Heart left ventricle (tissue), 16 donors: Measurements from ENCODE around the gene CDH12. TPM values are rescaled to one million over a fixed set of nuclear protein-coding genes. Genes with fewer than 3 reads are reported as not detected.
"Not testable (repeated sequence)": the region's sequence is repeated elsewhere in the genome, so short reads cannot be mapped to it uniquely, and the experiment has no call there.

Source experiments
- ATAC-seq, 4 donors: fragments of 200-7000 bp; cut with Tn5 transposase; one replicate each; pipeline ENCODE4 v1.9.1; 2020 to 2022; ENCODE audit warnings: moderate library complexity in 4 of 4, mild to moderate bottlenecking in 3 of 4, moderate number of reproducible peaks in 1 of 4
- DNase-seq, 5 donors: peaks; one replicate each; pipeline ENCODE4 v3.0.0-alpha.2; 2020
- H3K27ac ChIP-seq, 12 donors: fragments of 200-600 bp; sonication (generic) in 4 of 12; one replicate each; pipeline versions ENCODE4 v1.5.0 to v1.8.0; 2016 to 2022; ENCODE audit warnings: mild to moderate bottlenecking in 2 of 12
- H3K27me3 ChIP-seq, 9 donors: fragments of 200-600 bp; sonication (generic) in 2 of 9; one replicate each; pipeline versions ENCODE4 v1.5.1 to v1.8.0; 2016 to 2022; ENCODE audit warnings: mild to moderate bottlenecking in 3 of 9
- H3K36me3 ChIP-seq, 9 donors: fragments of 200-600 bp; sonication (generic) in 2 of 9; one replicate each; pipeline versions ENCODE4 v1.5.0 to v1.8.0; 2018 to 2022; ENCODE audit warnings: mild to moderate bottlenecking in 2 of 9
- H3K4me1 ChIP-seq, 12 donors: fragments of 200-600 bp; sonication (generic) in 4 of 12; one replicate each; pipeline versions ENCODE4 v1.5.0 to v1.8.0; 2016 to 2022; ENCODE audit warnings: mild to moderate bottlenecking in 3 of 12
- H3K4me3 ChIP-seq, 12 donors: fragments of 200-600 bp; sonication (generic) in 4 of 12; one replicate each; pipeline versions ENCODE4 v1.5.0 to v1.8.0; 2017 to 2022; ENCODE audit warnings: mild to moderate bottlenecking in 9 of 12, moderate library complexity in 4 of 12
- H3K9me3 ChIP-seq, 12 donors: fragments of 200-600 bp; sonication (generic) in 4 of 12; one replicate each; pipeline versions ENCODE4 v1.5.0 to v1.8.0; 2016 to 2022; ENCODE audit warnings: mild to moderate bottlenecking in 1 of 12
- POLR2A ChIP-seq, 2 donors: fragments of 450-650 bp; IDR thresholded peaks; one replicate each; pipeline ENCODE4 v1.6.1; 2017; ENCODE audit warnings: antibody characterized with exemption in 2 of 2, mild to moderate bottlenecking in 2 of 2, moderate library complexity in 2 of 2
- WGBS, 4 donors: extraction: QIAGEN DNeasy Blood & Tissue Kit in 2 of 4; methylation state at CpG; one replicate each; pipeline versions ENCODE4 v1.1.5 to v1.1.7; 2013 to 2018; 5-methylcytosine and 5-hydroxymethylcytosine counted together
- intact Hi-C, 10 donors: fragments of 100-400 bp; cut with DNase I; formaldehyde crosslinking; loops; one replicate each; pipeline versions ENCODE4 v1.11.1 to v1.14.2; 2022
- polyA plus RNA-seq, 2 donors: library from polyadenylated mRNA; stranded (reverse); fragments of 200-250 nt; gene quantifications; one replicate each; pipeline ENCODE4 v1.2.3, GENCODE V29; 2013
- total RNA-seq, 9 donors: library from RNA; depleted of rRNA in 2 of 9; stranded (reverse); fragments of >200 nt in 2 of 9; fragmentation: NEBNext Ultra II Directional in 3 of 9; extraction: Animal tissue kit (Norgen Biotek cat#: 25700) in 3 of 9; gene quantifications; one replicate each; pipeline versions ENCODE4 v1.1.0 to v1.2.4, GENCODE V29; 2016 to 2023
- TF ChIP-seq, protein P1 (sequence below), 12 donors: fragments of 200-600 bp; sonication (generic) in 4 of 12; IDR thresholded peaks; one replicate each; pipeline versions ENCODE4 v1.5.0 to v1.8.0; 2018 to 2022; ENCODE audit warnings: antibody characterized with exemption in 12 of 12, mild to moderate bottlenecking in 5 of 12
- donor health status: ischemic (EF 13 %, LVEDD 7.1; RV severe dilation, severe dysfunction).
- donor health status: healthy with polysubstance abuse.
- donor health status: DM: no; HTN: yes; CAD: no.
- donor health status: DM: no; HTN: no; CAD: no.
- donor health status: ischemic (EF 25% LVEDD 6.9; RV normal size, moderate dysfunction).
- donor health status: ischemic (EF 25% LVEDD 5.7; RV mildly dilated, moderate dysfunction).
- donor health status: healthy.
- donor health status: DM: yes; HTN: yes; CAD: no.
- donor health status: ischemic (EF 35%, LVEDD 5.7; RV mildly dilated, moderate dysfunction).
- donor health status: nonischemic (EF 11% LVEDD 7.7; RV severe dilation, severe dysfunction).
- donor health status: DM: yes; HTN: yes; CAD: no.
- donor health status: PGD.
- donor health status: ischemic (EF 29% LVEDD 5.4; RV normal size, mild dysfunction).
- donor health status: nonischemic (EF 23%, LVEDD 6.1; RV moderate dilation, normal function).

CDH12 gene
- total and polyA plus RNA-seq, 11 donors = 0.11 TPM; not detected in 10

DNA sequence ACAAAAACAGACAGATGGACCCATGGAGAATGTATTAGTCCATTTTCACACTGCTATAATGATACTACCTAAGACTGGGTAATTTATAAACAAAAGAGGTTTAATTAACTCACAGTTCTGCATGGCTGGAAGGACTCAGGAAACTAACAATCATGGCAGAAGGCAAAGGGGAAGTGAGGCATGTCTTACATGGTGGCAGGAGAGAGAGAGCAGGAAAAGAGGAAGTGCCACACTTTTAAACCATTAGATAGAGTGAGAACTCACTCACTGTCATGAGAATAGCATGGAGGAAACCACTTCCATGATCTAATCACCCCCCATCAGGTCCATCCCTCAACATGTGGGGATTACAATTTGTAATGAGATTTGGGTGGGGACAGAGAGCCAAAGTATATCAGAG is 808.9 kb downstream of the CDH12 start:
- no peak overlapping the region for H3K4me3 ChIP-seq
- H3K4me1 ChIP-seq = no peaks in the 10 kb centered on the region
- H3K36me3 ChIP-seq = no peaks in the 10 kb centered on the region
- no peaks in the 10 kb centered on the region for H3K27me3 ChIP-seq
- DNase-seq (no peak), ATAC-seq (no peak)
- TF ChIP-seq, protein P1, sequence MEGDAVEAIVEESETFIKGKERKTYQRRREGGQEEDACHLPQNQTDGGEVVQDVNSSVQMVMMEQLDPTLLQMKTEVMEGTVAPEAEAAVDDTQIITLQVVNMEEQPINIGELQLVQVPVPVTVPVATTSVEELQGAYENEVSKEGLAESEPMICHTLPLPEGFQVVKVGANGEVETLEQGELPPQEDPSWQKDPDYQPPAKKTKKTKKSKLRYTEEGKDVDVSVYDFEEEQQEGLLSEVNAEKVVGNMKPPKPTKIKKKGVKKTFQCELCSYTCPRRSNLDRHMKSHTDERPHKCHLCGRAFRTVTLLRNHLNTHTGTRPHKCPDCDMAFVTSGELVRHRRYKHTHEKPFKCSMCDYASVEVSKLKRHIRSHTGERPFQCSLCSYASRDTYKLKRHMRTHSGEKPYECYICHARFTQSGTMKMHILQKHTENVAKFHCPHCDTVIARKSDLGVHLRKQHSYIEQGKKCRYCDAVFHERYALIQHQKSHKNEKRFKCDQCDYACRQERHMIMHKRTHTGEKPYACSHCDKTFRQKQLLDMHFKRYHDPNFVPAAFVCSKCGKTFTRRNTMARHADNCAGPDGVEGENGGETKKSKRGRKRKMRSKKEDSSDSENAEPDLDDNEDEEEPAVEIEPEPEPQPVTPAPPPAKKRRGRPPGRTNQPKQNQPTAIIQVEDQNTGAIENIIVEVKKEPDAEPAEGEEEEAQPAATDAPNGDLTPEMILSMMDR (IDR thresholded peaks at IDR 0.05) = no peak
- no peak for TF ChIP-seq POLR2A (IDR thresholded peaks at IDR 0.05)
- intact Hi-C loops = no loop called here
- peaks cover 0 to 18% (median 0%) of the 10 kb centered on the region in 12 donors for H3K9me3 ChIP-seq
- H3K27ac ChIP-seq = no peak overlapping the region

DNA sequence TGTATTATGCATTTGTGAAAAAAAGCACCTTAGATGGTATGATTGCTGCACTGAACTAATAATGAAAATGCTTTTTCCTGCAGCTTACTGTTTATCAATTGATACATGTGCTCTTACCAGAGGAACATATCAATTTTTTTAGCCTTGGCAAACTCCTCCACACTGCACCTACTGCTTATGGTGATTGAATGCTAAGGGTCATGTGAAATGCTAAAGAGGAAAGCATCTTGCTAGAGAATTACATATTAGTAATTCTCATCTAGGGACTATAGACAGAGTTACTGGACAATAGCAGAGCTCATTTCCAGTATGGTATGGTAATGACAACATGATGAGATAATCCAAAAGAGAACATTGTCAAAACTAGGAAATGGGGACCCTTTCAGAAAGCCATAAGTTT is 817.1 kb downstream of the CDH12 start:
- no peak overlapping the region for H3K4me3 ChIP-seq
- H3K27ac ChIP-seq = no peak overlapping the region
- peaks cover 0 to 7% (median 0%) of the 10 kb centered on the region in 12 donors for H3K9me3 ChIP-seq
- H3K36me3 ChIP-seq = no peaks in the 10 kb centered on the region
- TF ChIP-seq, protein P1 (IDR thresholded peaks at IDR 0.05) = no peak
- no peak for TF ChIP-seq POLR2A (IDR thresholded peaks at IDR 0.05)
- H3K27me3 ChIP-seq = no peaks in the 10 kb centered on the region
- no peaks in the 10 kb centered on the region for H3K4me1 ChIP-seq
- DNase-seq (no peak), ATAC-seq (no peak)
- intact Hi-C loops = no loop called here

DNA sequence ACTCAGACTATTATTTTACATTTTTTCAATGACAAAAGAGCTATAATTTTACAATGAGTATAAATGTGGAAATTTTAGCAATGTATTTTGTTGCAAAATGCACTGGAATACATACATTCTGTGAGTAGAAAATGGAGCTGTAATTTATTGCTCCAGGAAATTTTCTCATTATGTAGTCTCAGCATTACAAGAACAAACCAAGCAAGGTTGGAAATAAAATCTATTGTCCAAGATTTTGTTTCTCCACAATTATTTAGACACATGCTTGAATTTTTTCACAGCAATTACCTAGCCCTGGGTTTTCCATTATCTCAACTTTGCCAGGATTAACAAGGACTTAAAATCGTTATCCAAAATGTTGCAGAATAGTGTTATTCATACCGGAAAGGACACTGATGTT is 820.1 kb downstream of the CDH12 start:
- Histone ChIP-seq H3K4me3 (no peak overlapping the region), H3K9me3 (peaks cover 0 to 7% (median 0%) of the 10 kb centered on the region in 12 donors), H3K27me3 (no peaks in the 10 kb centered on the region), H3K36me3 (no peaks in the 10 kb centered on the region), H3K4me1 (no peaks in the 10 kb centered on the region), H3K27ac (no peak overlapping the region)
- intact Hi-C loops = no loop called here
- 71 to 77% (median 74%) methylated on average over 2 of the region's 2 CpGs for WGBS, 4 donors
- DNase-seq (no peak), ATAC-seq (no peak)
- TF ChIP-seq, protein P1 (IDR thresholded peaks at IDR 0.05) = no peak
- no peak for TF ChIP-seq POLR2A (IDR thresholded peaks at IDR 0.05)

DNA sequence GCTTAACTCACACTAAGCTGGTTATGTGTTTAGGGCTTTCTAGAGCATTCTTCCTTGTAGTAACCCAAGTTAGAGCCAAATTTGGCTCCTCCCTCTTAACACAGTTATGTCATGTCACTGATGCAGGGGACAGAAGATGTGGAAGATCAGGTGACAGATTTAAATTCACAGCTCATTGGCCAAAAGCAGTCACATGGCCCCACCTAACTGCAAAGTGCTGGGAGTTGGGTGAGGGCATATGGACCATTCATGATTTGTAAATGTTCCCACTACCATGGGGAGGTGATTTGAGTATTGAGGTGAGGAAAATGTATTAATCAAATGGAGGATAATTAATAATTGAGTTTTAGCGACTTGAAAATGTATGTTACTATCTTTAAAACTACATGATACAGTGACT is 829.4 kb downstream of the CDH12 start:
- Histone ChIP-seq H3K27ac (no peak overlapping the region), H3K4me3 (no peak overlapping the region), H3K27me3 (no peaks in the 10 kb centered on the region), H3K36me3 (no peaks in the 10 kb centered on the region), H3K4me1 (no peaks in the 10 kb centered on the region), H3K9me3 (peaks cover 0 to 4% (median 0%) of the 10 kb centered on the region in 12 donors)
- TF ChIP-seq POLR2A (IDR thresholded peaks at IDR 0.05) = no peak
- TF ChIP-seq, protein P1 (IDR thresholded peaks at IDR 0.05) = no peak
- intact Hi-C loops = no loop called here
- 75 to 82% (median 77%) methylated on average over 1 of the region's 1 CpG for WGBS, 4 donors
- ATAC-seq (no peak), DNase-seq (no peak)

DNA sequence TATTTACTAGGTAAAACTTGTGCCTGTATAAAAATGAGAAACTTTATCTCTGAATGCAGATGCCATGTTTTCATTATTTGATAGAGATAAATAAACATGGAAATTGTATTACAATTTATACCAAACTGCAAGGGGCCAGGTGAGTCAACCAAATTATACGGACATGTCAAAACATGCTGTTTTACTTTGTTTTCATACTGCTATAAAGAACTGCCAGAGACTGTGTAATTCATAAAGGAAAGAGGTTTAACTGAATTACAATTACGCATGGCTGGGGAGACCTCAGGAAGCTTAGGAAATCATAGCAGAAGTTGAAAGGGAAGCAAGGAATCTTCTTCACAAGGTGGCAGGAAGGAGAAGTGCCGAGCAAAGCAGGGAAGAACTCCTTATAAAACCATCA is 840.3 kb downstream of the CDH12 start:
- H3K4me3 ChIP-seq, H3K27ac ChIP-seq, H3K36me3 ChIP-seq, H3K27me3 ChIP-seq, H3K4me1 ChIP-seq, intact Hi-C loops, H3K9me3 ChIP-seq, DNase-seq, ATAC-seq: not testable (repeated sequence)
- WGBS, 4 donors = 51 to 71% (median 65%) methylated on average over 3 of the region's 3 CpGs

DNA sequence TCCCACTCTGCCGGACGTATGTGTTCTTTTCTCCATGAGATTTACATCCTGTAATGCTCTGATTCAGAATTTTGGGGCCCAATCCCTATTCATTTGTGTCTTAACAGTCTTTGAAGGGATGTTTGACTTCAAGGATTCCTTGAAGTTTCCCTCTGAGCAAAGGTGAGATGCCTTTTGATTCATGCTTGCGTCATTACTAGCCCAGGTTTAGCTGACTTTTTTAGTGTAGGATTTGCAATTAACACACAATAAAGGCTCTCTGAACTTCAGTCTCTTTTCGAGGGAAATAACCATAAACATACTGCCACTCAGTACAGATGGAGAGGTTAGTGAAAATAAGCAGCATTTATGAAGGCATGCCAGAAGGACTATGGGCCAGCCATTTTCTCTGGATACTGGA is 842.3 kb downstream of the CDH12 start:
- H3K36me3 ChIP-seq, ATAC-seq, H3K9me3 ChIP-seq, intact Hi-C loops, H3K27me3 ChIP-seq, H3K4me1 ChIP-seq, H3K4me3 ChIP-seq, DNase-seq, H3K27ac ChIP-seq: not testable (repeated sequence)
- WGBS, 4 donors = 75 to 95% (median 79%) methylated on average over 2 to 4 of the region's 4 CpGs

DNA sequence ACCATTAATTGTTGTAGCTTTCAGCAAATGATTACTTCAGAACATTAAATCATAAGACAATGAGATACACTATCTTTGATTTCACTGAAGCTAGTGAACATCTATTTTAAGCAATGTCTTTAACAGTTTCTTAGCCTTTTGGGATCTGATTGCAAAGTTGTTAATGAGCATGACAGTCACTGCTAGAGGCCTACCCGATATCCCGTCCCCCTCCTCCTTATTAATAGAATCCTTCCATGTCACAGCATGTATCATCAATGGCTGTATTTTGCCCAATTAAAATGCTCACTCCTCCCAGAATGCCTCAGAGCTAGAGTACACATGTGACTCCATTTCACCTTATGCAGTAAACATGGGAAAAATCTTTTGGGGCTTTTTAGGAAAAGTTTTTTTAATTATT is 852.0 kb downstream of the CDH12 start:
- intact Hi-C loops, H3K4me1 ChIP-seq, H3K27ac ChIP-seq, H3K36me3 ChIP-seq, H3K4me3 ChIP-seq, ATAC-seq, H3K9me3 ChIP-seq, H3K27me3 ChIP-seq, DNase-seq: not testable (repeated sequence)
- WGBS, 4 donors = 84 to 93% (median 86%) methylated on average over 2 of the region's 2 CpGs

DNA sequence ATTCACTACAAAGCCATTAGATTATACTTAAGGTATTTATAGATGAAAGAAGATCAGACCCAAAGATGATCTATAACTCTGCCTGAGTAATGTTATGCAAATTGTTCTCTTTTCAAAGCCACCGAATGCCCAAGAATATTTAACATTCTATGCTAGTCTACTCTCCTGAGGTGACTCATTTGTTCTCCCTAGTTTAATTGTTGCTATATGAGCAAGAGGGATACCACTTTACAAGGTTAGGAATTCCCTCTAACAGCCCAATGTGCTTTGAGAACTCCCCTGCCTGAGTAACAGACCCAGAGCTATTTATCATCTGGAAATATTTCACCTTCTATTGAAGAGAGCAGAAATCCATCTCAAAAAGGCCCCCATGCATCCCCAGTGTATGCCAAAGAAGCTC is 867.3 kb downstream of the CDH12 start:
- intact Hi-C loops, DNase-seq, H3K36me3 ChIP-seq, H3K4me3 ChIP-seq, H3K27me3 ChIP-seq, ATAC-seq, H3K9me3 ChIP-seq, H3K4me1 ChIP-seq, H3K27ac ChIP-seq: not testable (repeated sequence)
- WGBS, 4 donors = 70 to 95% (median 74%) methylated on average over 1 of the region's 1 CpG
